Endothelial cell of umbilical vein (primary cell): ENCODE data around the gene ORC5. TPM values are rescaled to one million over a fixed set of nuclear protein-coding genes. Genes with fewer than 3 reads are reported as not detected.

ENCODE experiments used
- BruUV-seq: library from RNA; stranded (reverse); fragments of 400-500 nt; replicated peaks from 2 replicates; lab custom pipeline; 2021; lab: Mats Ljungman, UMichigan
- CTCF ChIA-PET: fragments of 300-600, 350-600 bp; sonication (Branson Sonifier 250); formaldehyde crosslinking; loops from one replicate; lab custom pipeline; 2021; ENCODE audit warnings: antibody characterized with exemption, inconsistent platforms; lab: Charles Lee
- POLR2A ChIA-PET: fragments of 300-600, 350-600 bp; sonication (Branson Sonifier 250); formaldehyde crosslinking; loops from one replicate; lab custom pipeline; 2021; ENCODE audit warnings: antibody characterized with exemption, inconsistent platforms; lab: Charles Lee
- DNase-seq: peaks from one replicate; pipeline ENCODE4 v3.0.0-alpha.2; 2011; ENCODE audit warnings: low read depth, low spot score
- FAIRE-seq: peaks from 2 replicates; lab custom pipeline; 2011; peaks lifted over from hg19 to GRCh38; lab: Jason Lieb, UNC
- H2AFZ ChIP-seq: 2 replicates; pipeline ENCODE4 v1.6.0; 2012; ENCODE audit warnings: low read depth, low read length, control low read depth, inconsistent platforms
- H3K27ac ChIP-seq: 2 replicates; pipeline ENCODE4 v1.5.1; 2011; ENCODE audit warnings: low read depth, mild to moderate bottlenecking, control low read depth, low read length, moderate library complexity; ENCODE audit not compliant: insufficient read depth
- H3K27me3 ChIP-seq, 2 experiments: 2 replicates each; pipeline versions ENCODE4 v1.6.0 to v1.6.1; 2011; ENCODE audit warnings: low read length in 2 of 2, mixed read lengths in 1 of 2; ENCODE audit not compliant: control insufficient read depth in 2 of 2, insufficient read depth in 2 of 2
- H3K36me3 ChIP-seq, 2 experiments: 2 replicates in 1 of 2; 3 replicates in 1 of 2; pipeline ENCODE4 v1.5.1; 2011; ENCODE audit warnings: low read length in 2 of 2, mild to moderate bottlenecking in 1 of 2, moderate library complexity in 1 of 2; ENCODE audit not compliant: control insufficient read depth in 2 of 2, insufficient read depth in 2 of 2; ENCODE audit errors: extremely low read depth in 1 of 2
- H3K4me1 ChIP-seq: 3 replicates; pipeline ENCODE4 v1.5.1; 2011; ENCODE audit warnings: mild to moderate bottlenecking, low read length; ENCODE audit not compliant: control insufficient read depth, insufficient read depth; ENCODE audit errors: extremely low read depth
- H3K4me2 ChIP-seq: 2 replicates; pipeline ENCODE4 v1.6.1; 2011; ENCODE audit warnings: low read length, control low read depth, mixed read lengths; ENCODE audit not compliant: insufficient read depth
- H3K4me3 ChIP-seq, 3 experiments: fragments of 200-600 bp in 1 of 3; sonication (generic), shearing (Covaris generic) in 1 of 3; replicated peaks in 1 of 3; 2 replicates each; pipeline ENCODE4 v1.5.1; 2011 to 2016; ENCODE audit warnings: control low read depth in 3 of 3, low read length in 3 of 3, mild to moderate bottlenecking in 2 of 3, inconsistent platforms in 1 of 3, low read depth in 1 of 3, moderate library complexity in 1 of 3; ENCODE audit not compliant: insufficient read depth in 1 of 3
- H3K79me2 ChIP-seq: 2 replicates; pipeline ENCODE4 v1.6.0; 2012; ENCODE audit warnings: low read length, inconsistent platforms; ENCODE audit not compliant: control insufficient read depth, insufficient read depth
- H3K9ac ChIP-seq: replicated peaks from 2 replicates; pipeline ENCODE3; 2011; ENCODE audit warnings: low read length, control low read depth; ENCODE audit not compliant: insufficient read depth; ENCODE audit errors: extremely low read depth
- H3K9me1 ChIP-seq: replicated peaks from 3 replicates; pipeline ENCODE4 v1.6.0; 2011; ENCODE audit warnings: mild to moderate bottlenecking, low read length; ENCODE audit not compliant: control insufficient read depth, insufficient read depth; ENCODE audit errors: extremely low read depth
- H3K9me3 ChIP-seq: replicated peaks from 2 replicates; pipeline ENCODE4 v1.5.1; 2012; ENCODE audit warnings: low read length, inconsistent platforms; ENCODE audit not compliant: control insufficient read depth, insufficient read depth
- H4K20me1 ChIP-seq: replicated peaks from 2 replicates; pipeline ENCODE3; 2011; ENCODE audit warnings: mild to moderate bottlenecking, low read length; ENCODE audit not compliant: control insufficient read depth, insufficient read depth; ENCODE audit errors: extremely low read depth
- EZH2 ChIP-seq: IDR thresholded peaks from 2 replicates; pipeline ENCODE4 v1.6.1; 2012; ENCODE audit warnings: borderline replicate concordance, low read depth, mild to moderate bottlenecking, moderate library complexity, low read length, inconsistent platforms; ENCODE audit not compliant: severe bottlenecking
- FOS ChIP-seq: IDR thresholded peaks from 2 replicates; pipeline ENCODE4 v1.6.1; 2011; ENCODE audit warnings: mild to moderate bottlenecking, low read length, moderate library complexity, borderline replicate concordance; ENCODE audit not compliant: insufficient read depth
- GATA2 ChIP-seq: IDR thresholded peaks from 2 replicates; pipeline ENCODE4 v1.7.0; 2011; ENCODE audit warnings: low read depth, mild to moderate bottlenecking, moderate library complexity, mixed read lengths, low read length; ENCODE audit not compliant: insufficient read length, insufficient read depth
- JUN ChIP-seq: IDR thresholded peaks from 2 replicates; pipeline ENCODE4 v1.6.1; 2011; ENCODE audit warnings: borderline replicate concordance, low read depth; ENCODE audit not compliant: insufficient read length, insufficient read depth
- MYC ChIP-seq: IDR thresholded peaks from one replicate; pipeline ENCODE4 v1.6.1; 2011; ENCODE audit warnings: mild to moderate bottlenecking, low read depth, low read length
- POLR2A ChIP-seq: IDR thresholded peaks from 2 replicates; pipeline ENCODE4 v1.6.1; 2012; ENCODE audit warnings: low read depth, mild to moderate bottlenecking, control low read depth, low read length
- POLR2AphosphoS5 ChIP-seq: IDR thresholded peaks from 2 replicates; pipeline ENCODE4 v1.6.1; 2012; ENCODE audit warnings: low read depth, mild to moderate bottlenecking, control low read depth, low read length, moderate library complexity; ENCODE audit not compliant: insufficient read depth
- dilution Hi-C: fragments of 300-500 bp; cut with MboI; formaldehyde crosslinking; loops from one replicate; pipeline ENCODE4 v1.15.0; 2019; ENCODE audit warnings: low sequenced_read_pairs; ENCODE audit not compliant: extremely low pct_ligation_motif_present
- intact Hi-C: fragments of 100-400 bp; cut with micrococcal nuclease; formaldehyde crosslinking; loops from one replicate; pipeline ENCODE4 v1.10.0; 2022
- polyA plus RNA-seq, 4 experiments: library from polyadenylated mRNA; depleted of rRNA in 3 of 4; stranded (reverse) in 3 of 4; unstranded in 1 of 4; fragments of >200 nt; gene quantifications; 2 replicates each; pipeline versions ENCODE4 v1.2.1 to v1.2.3, GENCODE V29; 2011 to 2012; ENCODE audit warnings: missing spikeins in 1 of 4
- total RNA-seq: library from RNA; stranded (reverse); gene quantifications from 2 replicates; pipeline ENCODE4 v1.2.3, GENCODE V29; 2021
- TF ChIP-seq, protein P1 (sequence below), 2 donors: IDR thresholded peaks; 1 replicate in 1 of 2; 2 replicates in 1 of 2; pipeline ENCODE4 v1.5.1; 2011; ENCODE audit warnings: low read length in 2 of 2, mild to moderate bottlenecking in 2 of 2, moderate library complexity in 2 of 2, control low read depth in 1 of 2, inconsistent platforms in 1 of 2, low read depth in 1 of 2; ENCODE audit not compliant: insufficient read depth in 1 of 2; ENCODE audit errors: extremely low read depth in 1 of 2
- TF ChIP-seq, protein P2 (sequence below): IDR thresholded peaks from 2 replicates; pipeline ENCODE4 v1.6.1; 2011; ENCODE audit not compliant: insufficient read depth, insufficient read length

ORC5 gene
- total and polyA plus RNA-seq, 2 donors (not counting 3 experiments of a cell fraction or from before 2014, with no cell fraction given), result 7.9 to 21.1 TPM

DNA sequence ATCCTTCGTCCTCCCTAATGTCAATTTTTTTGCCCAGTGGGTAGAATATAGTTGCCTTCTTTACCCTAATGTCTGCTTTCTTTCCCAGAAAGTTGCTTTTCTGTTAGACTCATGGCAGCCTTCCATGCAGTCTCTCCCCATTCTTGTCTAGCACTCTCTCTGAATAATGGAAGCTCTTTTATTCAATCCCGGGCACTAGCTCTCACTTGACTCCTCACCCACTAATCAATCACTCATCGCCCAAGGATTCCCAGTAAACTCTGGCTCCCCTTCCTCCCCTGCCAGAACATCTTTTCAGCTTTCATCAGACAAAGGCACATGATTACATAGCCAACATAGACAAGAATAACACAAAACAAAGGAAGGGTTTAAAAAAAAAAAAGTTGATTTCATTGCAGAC is 118.2 kb downstream of the ORC5 start:
- no peaks in the 10 kb centered on the region for H3K27me3 ChIP-seq
- dilution Hi-C loops (no loop called here), intact Hi-C loops (no loop called here)
- no peaks in the 10 kb centered on the region for H3K9me3 ChIP-seq
- no peaks in the 10 kb centered on the region for H3K9me1 ChIP-seq
- H3K9ac ChIP-seq, result no peak overlapping the region
- no peaks in the 10 kb centered on the region for H3K36me3 ChIP-seq
- ChIA-PET CTCF (no interaction called here), POLR2A (no interaction called here)
- H2AFZ ChIP-seq, result no peak overlapping the region
- TF ChIP-seq, protein P1, sequence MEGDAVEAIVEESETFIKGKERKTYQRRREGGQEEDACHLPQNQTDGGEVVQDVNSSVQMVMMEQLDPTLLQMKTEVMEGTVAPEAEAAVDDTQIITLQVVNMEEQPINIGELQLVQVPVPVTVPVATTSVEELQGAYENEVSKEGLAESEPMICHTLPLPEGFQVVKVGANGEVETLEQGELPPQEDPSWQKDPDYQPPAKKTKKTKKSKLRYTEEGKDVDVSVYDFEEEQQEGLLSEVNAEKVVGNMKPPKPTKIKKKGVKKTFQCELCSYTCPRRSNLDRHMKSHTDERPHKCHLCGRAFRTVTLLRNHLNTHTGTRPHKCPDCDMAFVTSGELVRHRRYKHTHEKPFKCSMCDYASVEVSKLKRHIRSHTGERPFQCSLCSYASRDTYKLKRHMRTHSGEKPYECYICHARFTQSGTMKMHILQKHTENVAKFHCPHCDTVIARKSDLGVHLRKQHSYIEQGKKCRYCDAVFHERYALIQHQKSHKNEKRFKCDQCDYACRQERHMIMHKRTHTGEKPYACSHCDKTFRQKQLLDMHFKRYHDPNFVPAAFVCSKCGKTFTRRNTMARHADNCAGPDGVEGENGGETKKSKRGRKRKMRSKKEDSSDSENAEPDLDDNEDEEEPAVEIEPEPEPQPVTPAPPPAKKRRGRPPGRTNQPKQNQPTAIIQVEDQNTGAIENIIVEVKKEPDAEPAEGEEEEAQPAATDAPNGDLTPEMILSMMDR (IDR thresholded peaks at IDR 0.05; ENCODE audit: extremely low read depth in 1 of 2, insufficient read depth in 1 of 2, low read depth in 1 of 2, low read length in 2 of 2), result no peak
- TF ChIP-seq GATA2, result no peak
- no peak for TF ChIP-seq MYC
- no peak for TF ChIP-seq POLR2AphosphoS5
- TF ChIP-seq POLR2A, result no peak
- no peak for FAIRE-seq
- BruUV-seq, result no TSS peak
- H3K27ac ChIP-seq, result no peak overlapping the region
- no peaks in the 10 kb centered on the region for H4K20me1 ChIP-seq
- H3K79me2 ChIP-seq, result no peaks in the 10 kb centered on the region
- DNase-seq, result no peak
- H3K4me3 ChIP-seq, result no peak overlapping the region
- H3K4me2 ChIP-seq, result no peak overlapping the region
- H3K4me1 ChIP-seq, result no peaks in the 10 kb centered on the region

- H3K27me3 ChIP-seq, result no peaks in the 10 kb centered on the region
- no peaks in the 10 kb centered on the region for H4K20me1 ChIP-seq
- no peaks in the 10 kb centered on the region for H3K79me2 ChIP-seq
- no peaks in the 10 kb centered on the region for H3K9me1 ChIP-seq
- dilution Hi-C loops, result no loop called here
- no peaks in the 10 kb centered on the region for H3K4me1 ChIP-seq
- H3K4me2 ChIP-seq, result no peak overlapping the region
- ChIA-PET POLR2A (no interaction called here), CTCF (no interaction called here)
- TF ChIP-seq POLR2AphosphoS5 (no peak), GATA2 (no peak), MYC (no peak), FOS (no peak), JUN (no peak), EZH2 (no peak), POLR2A (no peak)
- TF ChIP-seq, protein P1 (IDR thresholded peaks at IDR 0.05; ENCODE audit: extremely low read depth in 1 of 2, insufficient read depth in 1 of 2, low read depth in 1 of 2, low read length in 2 of 2), result no peak
- TF ChIP-seq, protein P2, sequence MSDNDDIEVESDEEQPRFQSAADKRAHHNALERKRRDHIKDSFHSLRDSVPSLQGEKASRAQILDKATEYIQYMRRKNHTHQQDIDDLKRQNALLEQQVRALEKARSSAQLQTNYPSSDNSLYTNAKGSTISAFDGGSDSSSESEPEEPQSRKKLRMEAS, result no peak
- no peak overlapping the region for H3K27ac ChIP-seq
- H2AFZ ChIP-seq, result no peak overlapping the region
- intact Hi-C loops, result no loop called here
- no peak overlapping the region for H3K4me3 ChIP-seq
- no peaks in the 10 kb centered on the region for H3K9me3 ChIP-seq
- DNase-seq (no peak), FAIRE-seq (no peak)
- H3K9ac ChIP-seq, result no peak overlapping the region
- H3K36me3 ChIP-seq, result no peaks in the 10 kb centered on the region
- BruUV-seq, result no TSS peak
Observed at GRCh38 chr7:104089061-104089460, 118.8 kb downstream of the ORC5 start.
